Stimulated activated CD8-positive, alpha-beta memory T cell treated with anti-CD3 and anti-CD28 coated beads, Interleukin-7, amount 100 ng/mL, for 24 hours (primary cell): ENCODE results near the gene TXK.
"Not testable (repeated sequence)": the region's sequence is repeated elsewhere in the genome, so short reads cannot be mapped to it uniquely, and the experiment has no call there.

Experiments
- DNase-seq: peaks from one replicate; pipeline ENCODE4 v3.0.0-alpha.2; 2020; ENCODE audit warnings: low read depth

The TXK gene

DNA sequence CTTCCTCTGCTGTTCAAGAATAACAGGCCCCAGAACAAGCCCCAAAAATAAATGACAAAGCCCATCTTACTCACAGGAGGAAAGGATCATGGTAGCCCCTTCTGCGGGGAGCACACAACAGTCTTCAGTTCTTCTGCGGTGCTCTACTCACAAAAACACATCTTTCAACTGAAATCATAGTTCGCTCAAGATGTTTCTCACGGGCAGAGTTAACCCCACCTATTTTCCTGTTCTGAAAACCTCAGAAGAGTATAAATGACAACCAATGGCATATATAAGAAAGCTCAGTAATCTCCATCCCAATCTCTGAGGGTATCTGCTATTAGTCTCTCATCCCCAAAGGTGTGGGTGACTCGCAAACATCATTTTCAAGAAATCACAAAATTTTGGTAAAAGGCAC, at the start of gene TXK:
TSS of gene TXK (minus strand) at position 170 of the 400 bp plus-strand sequence. CDS start at position 90, 80 bp downstream.
- DNase-seq, result no peak

DNA sequence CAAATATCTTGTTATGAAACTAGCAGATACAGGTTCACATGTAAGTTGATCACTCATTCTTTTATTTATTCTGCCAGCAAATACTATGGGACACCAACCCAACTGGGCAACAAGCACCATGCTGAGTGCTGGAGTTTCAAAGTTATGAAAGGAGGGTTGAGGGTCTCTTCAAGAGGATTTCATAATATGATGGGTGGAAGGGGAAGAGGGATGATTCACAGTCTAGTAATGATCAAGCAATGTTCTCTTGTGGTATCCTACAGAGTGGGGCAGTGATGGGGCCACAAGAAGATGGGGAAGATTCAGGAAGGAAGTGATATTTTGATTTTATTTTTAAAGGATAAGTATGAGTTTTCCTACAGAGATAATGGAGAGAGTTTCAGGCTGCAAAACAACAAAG, 46.2 kb upstream of the TXK start:
- DNase-seq, result no peak

- no peak for DNase-seq
These were observed 44.9 kb upstream of the TXK start for GRCh38 chr4:48178931-48179330.

DNA sequence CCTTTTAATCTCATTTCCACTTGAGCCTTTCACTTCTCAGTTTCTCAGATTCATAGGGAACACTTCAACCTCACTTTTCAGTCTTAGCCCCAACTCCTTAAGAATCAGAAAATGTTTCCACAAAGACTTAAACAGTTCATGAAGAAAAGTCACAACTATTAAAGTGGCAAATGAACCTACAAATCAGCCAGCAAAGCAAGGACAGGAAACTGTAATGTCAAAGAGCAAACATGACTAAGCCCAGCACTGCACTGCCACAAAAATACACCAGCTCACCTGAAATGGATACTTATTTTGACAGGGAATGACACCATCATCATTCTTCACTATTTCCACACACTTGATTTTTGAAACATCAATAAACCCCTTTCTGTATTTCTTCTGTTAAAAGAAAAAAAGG, 41.8 kb upstream of the TXK start:
- no peak for DNase-seq

GRCh38 chr4:48175328-48175727, 41.3 kb upstream of the TXK start:
- DNase-seq, result no peak

DNA sequence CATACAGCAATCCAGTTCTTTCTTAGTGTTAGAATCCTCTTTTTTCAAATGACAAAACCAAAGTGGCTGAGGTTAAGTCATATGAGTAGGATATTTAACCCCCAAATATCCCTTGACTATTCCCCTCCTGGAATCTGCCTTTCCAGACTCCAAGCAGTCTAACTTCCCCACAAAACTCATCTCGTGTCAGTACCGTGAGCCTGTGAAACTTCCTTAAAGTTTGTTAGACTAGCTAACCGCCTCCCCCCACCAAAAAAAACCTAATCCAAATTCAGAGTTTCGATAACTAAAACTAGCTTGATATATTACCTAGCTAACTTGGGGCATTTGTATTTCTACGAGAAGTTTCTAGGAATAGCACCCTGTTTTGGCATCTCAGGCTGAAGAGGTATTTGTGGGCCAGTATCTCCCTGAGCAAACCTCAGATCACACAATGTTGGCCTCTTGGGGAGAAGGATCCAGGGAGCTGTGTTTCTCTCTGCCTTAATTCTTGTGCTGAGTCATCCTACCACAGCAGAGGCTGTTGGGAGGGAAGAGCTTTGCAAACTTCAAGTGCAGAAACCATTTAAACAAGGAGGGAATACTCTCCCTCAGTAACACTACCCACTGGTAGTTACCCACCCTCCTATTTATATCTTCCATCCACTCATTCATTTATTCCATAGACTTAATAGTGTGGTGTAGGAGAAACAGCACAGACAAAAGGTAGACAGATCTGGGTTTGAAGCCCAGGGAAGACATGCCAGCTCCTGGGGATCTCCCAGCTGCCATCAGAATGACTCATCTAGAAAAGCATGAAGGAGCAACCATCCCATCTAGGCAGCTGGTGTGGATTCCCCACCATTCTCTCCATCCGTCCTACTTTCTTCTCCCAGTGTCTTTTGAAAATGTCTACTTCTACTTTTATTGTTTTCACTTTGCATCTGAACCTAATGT, 39.3 kb upstream of the TXK start:
- DNase-seq, result no peak

- no peak for DNase-seq
These were observed 38.6 kb upstream of the TXK start for GRCh38 chr4:48172651-48173050.

- DNase-seq, result no peak
These were observed 35.6 kb upstream of the TXK start for GRCh38 chr4:48169636-48170035.

- DNase-seq, result no peak
These were observed 33.7 kb upstream of the TXK start for GRCh38 chr4:48167538-48168263.

DNA sequence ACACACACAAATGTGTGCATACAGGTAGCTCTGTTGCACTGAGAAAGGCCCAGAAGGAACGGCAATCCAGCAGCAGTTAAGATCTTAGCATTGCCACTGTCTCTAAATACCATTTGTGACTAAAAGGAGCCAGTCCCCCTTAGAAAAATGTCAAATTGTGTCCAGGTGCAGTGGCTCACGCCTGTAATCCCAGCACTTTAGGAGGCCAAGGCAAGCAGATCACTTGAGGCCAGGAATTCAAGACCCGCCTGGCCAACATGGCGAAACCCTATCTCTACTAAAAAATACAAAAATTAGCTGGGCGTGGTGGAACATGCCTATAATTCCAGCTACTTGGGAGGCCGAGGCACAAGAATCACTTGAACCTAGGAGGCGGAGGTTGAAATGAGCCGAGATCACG, 30.5 kb upstream of the TXK start:
- not testable (repeated sequence) for DNase-seq

DNA sequence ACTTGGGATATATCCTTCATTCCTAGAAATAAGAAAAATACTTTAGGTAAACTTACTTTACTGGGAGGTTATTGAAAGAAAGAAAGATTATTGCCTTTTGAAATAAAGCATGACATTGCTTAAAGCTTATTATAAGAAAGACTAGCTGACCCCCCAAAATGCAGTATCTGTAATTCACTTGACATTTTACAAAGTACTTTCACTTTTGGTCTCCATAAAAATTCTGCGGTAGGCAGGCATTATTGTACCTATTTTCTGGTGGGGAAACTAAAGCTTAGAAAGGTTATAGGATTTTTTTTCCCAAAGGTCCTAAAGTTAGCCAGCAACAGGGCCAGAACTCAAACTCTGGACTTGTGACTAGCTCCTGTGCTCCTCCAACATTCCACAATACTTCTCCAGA, 29.7 kb upstream of the TXK start:
- DNase-seq, result no peak

DNA sequence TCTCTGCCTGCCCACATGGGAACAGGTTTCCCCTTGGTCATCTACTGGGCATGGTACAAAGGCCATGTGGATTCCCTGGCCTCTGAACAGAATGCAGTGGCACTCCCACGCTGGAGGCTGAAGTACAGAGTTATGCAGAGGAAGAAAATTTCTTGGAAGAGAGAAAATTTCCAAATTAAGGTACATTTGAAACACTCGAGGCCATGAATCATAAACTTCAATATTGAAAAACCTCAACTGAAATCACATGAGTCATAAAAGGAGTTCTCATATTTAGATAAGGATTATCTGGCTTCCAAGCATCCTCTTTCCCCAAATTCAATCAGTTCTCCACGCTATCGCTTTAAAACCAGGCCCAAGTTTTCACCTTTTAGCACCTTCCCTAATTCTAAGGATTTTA, 28.1 kb upstream of the TXK start:
- DNase-seq, result no peak

DNA sequence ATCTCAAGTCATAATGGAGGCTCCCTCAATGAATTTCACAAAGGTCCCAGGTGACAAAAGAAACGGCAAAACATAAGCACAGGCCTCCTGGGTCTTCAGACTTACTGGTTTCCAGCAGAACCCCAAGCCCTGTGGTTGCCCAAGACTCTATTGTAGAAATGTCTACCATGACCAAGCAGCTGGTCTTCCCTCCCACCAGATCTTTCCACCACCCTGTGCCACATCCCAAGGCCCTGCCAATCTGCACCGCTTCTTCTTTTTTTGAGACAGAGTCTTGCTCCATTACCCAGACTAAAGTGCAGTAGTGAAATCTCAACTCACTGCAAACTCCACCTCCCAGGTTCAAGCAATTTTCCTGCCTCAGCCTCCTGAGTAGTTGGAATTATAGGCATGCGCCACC, 23.2 kb upstream of the TXK start:
- no peak for DNase-seq

- no peak for DNase-seq
These were observed 22.4 kb upstream of the TXK start for GRCh38 chr4:48156423-48156822.

GRCh38 chr4:48153791-48154550, 19.9 kb upstream of the TXK start:
- no peak for DNase-seq

GRCh38 chr4:48152259-48152658, 18.2 kb upstream of the TXK start:
- DNase-seq, result no peak

DNA sequence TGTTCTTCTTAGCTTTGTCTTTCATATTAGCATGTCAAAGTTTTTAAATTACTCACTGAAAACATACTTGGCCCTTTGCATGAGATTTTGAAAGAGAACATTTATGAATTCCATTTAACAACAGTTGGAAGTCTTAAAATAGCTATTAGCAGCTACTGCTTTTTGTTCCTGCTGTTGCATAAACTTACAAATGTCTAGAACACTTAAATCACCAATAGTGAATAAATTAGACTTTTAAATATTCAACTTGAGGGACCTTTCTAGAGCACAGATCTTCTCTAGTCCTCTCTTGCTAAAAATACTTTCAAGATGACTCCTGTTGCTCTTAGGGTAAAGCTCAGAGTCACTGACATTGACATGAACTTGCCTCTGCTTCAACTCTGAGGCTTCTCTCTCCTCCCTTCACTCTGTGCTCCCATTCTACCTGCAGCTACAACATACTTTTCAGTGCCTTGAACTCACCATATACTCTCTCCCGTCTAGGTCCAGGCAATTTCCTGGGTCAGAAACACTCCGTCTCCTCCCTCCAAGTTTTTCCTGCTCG, 15.8 kb upstream of the TXK start:
- no peak for DNase-seq

GRCh38 chr4:48147621-48148020, 13.6 kb upstream of the TXK start:
- DNase-seq, result no peak

DNA sequence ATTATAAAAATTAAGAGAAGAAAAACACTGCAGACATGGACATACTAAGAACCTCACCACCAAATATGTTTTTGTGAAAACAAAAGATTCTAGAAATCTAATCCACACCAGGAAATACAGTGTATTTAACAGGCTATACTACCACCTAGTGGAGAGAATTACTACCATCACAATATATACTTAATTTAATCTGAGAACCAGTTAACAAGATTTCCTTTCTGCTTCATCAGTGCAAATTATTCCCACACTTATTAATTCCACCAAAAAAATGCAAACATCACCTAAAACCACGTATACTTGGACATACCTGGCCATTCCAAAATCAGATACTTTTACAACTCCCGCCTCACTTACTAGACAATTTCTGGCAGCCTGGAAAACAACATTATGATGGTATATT, 7.0 kb upstream of the TXK start:
- DNase-seq, result no peak

GRCh38 chr4:48139691-48140090, 5.6 kb upstream of the TXK start:
- no peak for DNase-seq

DNA sequence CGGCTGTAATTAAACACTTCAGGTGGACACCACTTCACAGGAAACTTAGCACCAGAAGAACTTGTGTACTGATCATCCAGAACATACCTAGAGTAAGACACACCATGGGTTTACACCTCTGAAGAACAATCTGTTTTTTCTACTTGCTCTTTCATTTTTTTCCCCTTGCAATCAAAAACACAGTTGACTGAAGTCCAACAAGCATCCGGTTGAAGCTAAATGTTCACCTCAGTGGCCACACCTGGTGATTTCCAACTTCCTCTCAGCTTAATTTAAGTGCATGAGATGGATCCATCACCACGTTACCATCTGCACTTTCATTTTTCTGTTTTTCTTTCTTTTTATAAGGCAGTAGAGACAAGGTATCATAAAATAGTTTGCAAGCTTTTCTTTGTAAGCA, 4.9 kb upstream of the TXK start:
- DNase-seq, result no peak

- no peak for DNase-seq
These were observed 4.5 kb upstream of the TXK start for GRCh38 chr4:48138511-48138910.
